T-helper 17 cell (primary cell): Measurements from ENCODE around the gene MAP3K21. TPM values are rescaled to one million over a fixed set of nuclear protein-coding genes. Genes with fewer than 3 reads are reported as not detected.

ENCODE experiments used
- ATAC-seq: fragments of 150-1000 bp; cut with Tn5 transposase; 2 replicates; pipeline ENCODE4 v1.10.0; 2021; ENCODE audit warnings: mild to moderate bottlenecking, moderate library complexity
- DNase-seq, 3 donors: peaks; one replicate each; pipeline versions ENCODE4 v3.0.0 to v3.0.0-alpha.2; 2020 to 2021
- H3K9me3 ChIP-seq: one replicate; pipeline ENCODE4 v1.7.0; 2013; ENCODE audit warnings: low read length, mild to moderate bottlenecking; ENCODE audit not compliant: control insufficient read depth, poor library complexity, severe bottlenecking
- H3K27ac Mint-ChIP-seq: one replicate; pipeline ENCODE4 v1.8.0; 2022; ENCODE audit warnings: mild to moderate bottlenecking, moderate library complexity, mixed read lengths
- H3K27me3 Mint-ChIP-seq: one replicate; pipeline ENCODE4 v1.8.0; 2022; ENCODE audit warnings: mixed read lengths
- H3K36me3 Mint-ChIP-seq: one replicate; pipeline ENCODE4 v1.8.0; 2022; ENCODE audit warnings: low read depth, mixed read lengths
- H3K4me1 Mint-ChIP-seq: one replicate; pipeline ENCODE4 v1.8.0; 2022; ENCODE audit warnings: mild to moderate bottlenecking, mixed read lengths
- H3K4me3 Mint-ChIP-seq: one replicate; pipeline ENCODE4 v1.8.0; 2022; ENCODE audit warnings: mild to moderate bottlenecking, moderate library complexity, mixed read lengths
- total RNA-seq, 4 donors: library from RNA in 2 of 4; stranded (reverse) in 2 of 4; gene quantifications; one replicate each; pipeline ENCODE4 v1.2.3 and lab custom pipeline; 2022 to 2026

MAP3K21 gene
- total RNA-seq, 2 donors from 2014 or later = 1.4 to 1.9 TPM

- H3K9me3 ChIP-seq = no peaks in the 10 kb centered on the region
- H3K27me3 Mint-ChIP-seq = peaks cover 8% of the 10 kb centered on the region
- H3K36me3 Mint-ChIP-seq = no peaks in the 10 kb centered on the region
- DNase-seq (no peak), ATAC-seq (no peak)
- H3K4me3 Mint-ChIP-seq = no peak overlapping the region
- no peak overlapping the region for H3K27ac Mint-ChIP-seq
- H3K4me1 Mint-ChIP-seq = peaks cover 7% of the 10 kb centered on the region
Measured at GRCh38 chr1:233300326-233300725, 27.2 kb upstream of the MAP3K21 start.

- H3K4me3 Mint-ChIP-seq = no peak overlapping the region
- no peak for DNase-seq
- no peak for ATAC-seq
- H3K27me3 Mint-ChIP-seq = peaks cover 20% of the 10 kb centered on the region
- H3K9me3 ChIP-seq = no peaks in the 10 kb centered on the region
- H3K36me3 Mint-ChIP-seq = no peaks in the 10 kb centered on the region
- no peaks in the 10 kb centered on the region for H3K4me1 Mint-ChIP-seq
- H3K27ac Mint-ChIP-seq = no peak overlapping the region
Measured at GRCh38 chr1:233304489-233305102, 22.9 kb upstream of the MAP3K21 start.

DNA sequence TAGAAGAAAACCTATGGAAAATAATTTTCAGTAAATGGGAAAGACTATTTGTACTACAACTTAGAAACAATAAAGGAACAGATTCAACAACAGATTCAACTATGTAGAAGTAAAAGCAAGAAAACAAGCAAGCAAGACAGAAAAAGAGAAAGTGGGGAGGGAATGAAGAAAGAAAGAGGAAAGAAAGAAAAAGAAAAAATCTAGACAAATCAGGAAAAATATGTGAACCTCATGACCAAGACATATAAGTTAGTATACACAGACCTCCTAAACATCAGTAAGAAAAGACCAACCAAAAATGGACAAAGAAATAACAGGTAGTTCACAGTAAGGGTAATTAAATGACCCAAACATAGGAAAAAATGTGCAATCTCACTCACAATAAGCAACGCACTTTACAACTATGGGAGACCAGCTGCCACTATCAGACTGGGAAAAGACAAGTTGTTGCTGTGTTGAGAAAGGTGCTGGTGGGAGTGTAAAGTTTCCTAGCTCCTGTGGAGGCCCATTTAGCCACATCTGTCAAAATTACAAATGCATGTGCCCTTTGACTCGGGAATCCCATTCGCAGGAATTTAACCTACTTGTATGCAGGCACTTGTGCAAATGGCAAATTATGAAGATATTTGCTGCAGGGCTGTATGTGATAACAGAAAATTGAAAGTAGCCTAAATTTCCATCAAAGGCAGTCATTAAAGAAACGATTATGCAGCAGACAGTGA is 13.9 kb upstream of the MAP3K21 start:
- ATAC-seq (no peak), DNase-seq (no peak)
- Mint-ChIP-seq H3K27ac (peak overlapping the region; percentile 21), H3K27me3 (peaks cover 29% of the 10 kb centered on the region), H3K4me3 (no peak overlapping the region), H3K4me1 (peaks cover 3% of the 10 kb centered on the region), H3K36me3 (peaks cover 3% of the 10 kb centered on the region)
- H3K9me3 ChIP-seq = no peaks in the 10 kb centered on the region

DNA sequence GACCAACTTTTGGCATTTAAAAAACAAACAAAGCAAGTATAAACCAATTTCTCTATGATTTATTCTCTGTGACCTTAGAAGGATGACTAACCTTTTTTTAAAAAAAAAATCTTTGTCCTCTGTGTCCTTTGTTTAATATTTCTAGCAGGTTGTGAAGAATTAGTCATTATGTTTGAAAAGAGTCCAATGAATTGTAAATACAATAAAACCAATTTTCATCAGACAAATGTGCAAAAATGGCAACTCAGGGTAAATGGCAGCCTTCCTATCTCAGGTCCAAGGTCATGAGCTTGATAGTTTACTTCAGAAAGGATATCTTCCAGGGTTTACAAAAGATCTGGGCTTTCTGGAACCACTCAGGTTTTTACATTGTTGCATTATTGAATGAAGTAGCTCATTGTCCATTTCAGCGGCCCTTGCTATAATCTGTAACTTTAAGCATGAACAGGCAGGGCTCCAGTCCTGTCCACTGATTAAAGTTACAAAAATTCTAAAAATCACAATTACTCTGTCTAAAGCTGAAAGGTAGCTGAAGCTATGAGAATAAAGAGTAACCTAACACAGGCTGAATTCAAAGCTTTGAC is 11.7 kb upstream of the MAP3K21 start:
- Mint-ChIP-seq H3K27me3 (peaks cover 27% of the 10 kb centered on the region), H3K36me3 (peaks cover 3% of the 10 kb centered on the region), H3K4me3 (no peak overlapping the region), H3K4me1 (peaks cover 3% of the 10 kb centered on the region), H3K27ac (no peak overlapping the region)
- DNase-seq (no peak), ATAC-seq (no peak)
- no peaks in the 10 kb centered on the region for H3K9me3 ChIP-seq

DNA sequence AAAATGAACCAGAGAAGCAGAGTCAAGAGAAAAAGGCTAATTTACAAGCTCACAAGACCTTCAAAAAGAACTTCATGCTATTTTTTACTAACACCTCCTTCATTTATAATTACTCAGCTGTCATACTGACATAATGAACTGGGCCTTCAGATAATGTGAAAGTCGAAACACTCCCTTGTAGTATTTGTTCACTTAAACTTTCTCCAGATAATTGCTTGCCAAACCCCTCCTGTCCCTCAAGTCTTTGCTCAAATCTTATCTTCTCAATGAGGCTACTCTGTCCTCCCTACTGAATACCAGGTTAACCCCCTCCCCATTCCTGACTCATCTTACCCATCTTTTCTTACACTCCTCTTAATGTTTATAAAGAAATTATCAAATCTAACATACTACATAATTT is 11.1 kb upstream of the MAP3K21 start:
- Mint-ChIP-seq H3K27me3 (peaks cover 22% of the 10 kb centered on the region), H3K4me3 (no peak overlapping the region), H3K4me1 (peaks cover 3% of the 10 kb centered on the region), H3K27ac (no peak overlapping the region), H3K36me3 (peaks cover 3% of the 10 kb centered on the region)
- no peak for ATAC-seq
- no peaks in the 10 kb centered on the region for H3K9me3 ChIP-seq
- no peak for DNase-seq

DNA sequence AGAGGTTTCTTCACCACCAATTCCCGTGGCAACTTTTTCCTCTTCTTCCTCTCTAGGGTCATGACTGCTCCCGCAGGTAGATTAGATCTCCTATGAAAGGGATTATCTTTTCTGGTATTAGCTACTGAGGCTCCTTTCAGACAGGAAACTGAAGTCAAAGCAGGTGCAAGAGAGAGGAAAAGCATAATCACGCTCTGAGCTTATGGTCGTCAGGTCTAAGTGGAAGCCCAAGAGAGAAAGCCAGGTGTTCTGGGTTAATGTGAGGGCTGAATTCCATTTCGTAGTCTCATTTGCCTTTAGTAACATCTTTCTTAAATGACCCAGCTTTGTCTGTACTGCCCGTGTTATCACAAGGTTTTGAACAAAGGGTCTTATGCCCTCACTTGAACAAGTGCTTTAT is 8.3 kb upstream of the MAP3K21 start:
- DNase-seq = no peak
- Mint-ChIP-seq H3K4me1 (peaks cover 2% of the 10 kb centered on the region), H3K27me3 (peaks cover 19% of the 10 kb centered on the region), H3K4me3 (no peak overlapping the region), H3K36me3 (peaks cover 2% of the 10 kb centered on the region), H3K27ac (no peak overlapping the region)
- H3K9me3 ChIP-seq = no peaks in the 10 kb centered on the region
- no peak for ATAC-seq

DNA sequence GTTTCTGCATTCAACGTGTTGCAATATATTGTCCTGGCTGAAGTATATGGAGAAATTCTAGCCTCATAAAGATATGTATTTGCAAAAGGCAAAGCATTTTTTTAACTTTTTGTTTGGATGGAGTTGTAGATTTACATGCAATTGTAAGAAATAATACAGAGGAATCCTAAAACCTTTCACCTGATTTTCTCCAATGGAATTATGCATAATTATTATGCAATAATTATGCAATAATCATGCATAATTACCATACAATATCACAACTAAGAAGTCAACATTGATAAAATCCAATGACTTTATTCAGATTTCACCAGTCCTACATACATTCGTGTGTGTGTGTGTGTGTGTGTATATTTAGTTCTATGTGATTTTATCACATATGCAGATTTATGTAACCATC is 7.5 kb upstream of the MAP3K21 start:
- DNase-seq (no peak), ATAC-seq (no peak)
- Mint-ChIP-seq H3K36me3 (peaks cover 2% of the 10 kb centered on the region), H3K27me3 (peaks cover 15% of the 10 kb centered on the region), H3K4me1 (peaks cover 2% of the 10 kb centered on the region), H3K4me3 (no peak overlapping the region), H3K27ac (no peak overlapping the region)
- no peaks in the 10 kb centered on the region for H3K9me3 ChIP-seq

DNA sequence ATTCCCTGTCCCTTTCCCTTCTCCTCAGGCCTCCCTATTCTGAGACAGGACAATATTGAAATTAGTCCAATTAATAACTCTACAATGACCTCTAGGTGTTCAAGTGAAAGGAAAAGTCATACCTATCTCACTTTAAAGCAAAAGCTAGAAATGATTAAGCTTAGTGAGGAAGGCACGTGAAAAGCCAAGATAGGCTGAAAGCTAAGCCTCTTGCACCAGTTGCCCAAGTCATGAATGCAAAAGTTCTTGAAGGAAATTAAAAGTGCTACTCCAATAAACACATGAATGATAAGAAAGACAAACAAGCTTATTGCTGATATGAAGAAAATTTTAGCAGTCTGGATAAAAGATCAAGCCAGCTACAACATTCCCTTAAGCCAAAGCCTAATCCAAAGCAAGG is 3.8 kb upstream of the MAP3K21 start:
- H3K4me3 Mint-ChIP-seq = no peak overlapping the region
- H3K27me3 Mint-ChIP-seq = peaks cover 12% of the 10 kb centered on the region
- peaks cover 8% of the 10 kb centered on the region for H3K4me1 Mint-ChIP-seq
- H3K36me3 Mint-ChIP-seq = peaks cover 2% of the 10 kb centered on the region
- ATAC-seq (no peak), DNase-seq (no peak)
- H3K27ac Mint-ChIP-seq = no peak overlapping the region
- H3K9me3 ChIP-seq = no peaks in the 10 kb centered on the region

- Mint-ChIP-seq H3K36me3 (peaks cover 2% of the 10 kb centered on the region), H3K27me3 (peaks cover 8% of the 10 kb centered on the region), H3K4me3 (no peak overlapping the region), H3K27ac (no peak overlapping the region), H3K4me1 (peaks cover 8% of the 10 kb centered on the region)
- H3K9me3 ChIP-seq = no peaks in the 10 kb centered on the region
- DNase-seq (no peak), ATAC-seq (no peak)
Measured at GRCh38 chr1:233326319-233326718, 1.2 kb upstream of the MAP3K21 start.

DNA sequence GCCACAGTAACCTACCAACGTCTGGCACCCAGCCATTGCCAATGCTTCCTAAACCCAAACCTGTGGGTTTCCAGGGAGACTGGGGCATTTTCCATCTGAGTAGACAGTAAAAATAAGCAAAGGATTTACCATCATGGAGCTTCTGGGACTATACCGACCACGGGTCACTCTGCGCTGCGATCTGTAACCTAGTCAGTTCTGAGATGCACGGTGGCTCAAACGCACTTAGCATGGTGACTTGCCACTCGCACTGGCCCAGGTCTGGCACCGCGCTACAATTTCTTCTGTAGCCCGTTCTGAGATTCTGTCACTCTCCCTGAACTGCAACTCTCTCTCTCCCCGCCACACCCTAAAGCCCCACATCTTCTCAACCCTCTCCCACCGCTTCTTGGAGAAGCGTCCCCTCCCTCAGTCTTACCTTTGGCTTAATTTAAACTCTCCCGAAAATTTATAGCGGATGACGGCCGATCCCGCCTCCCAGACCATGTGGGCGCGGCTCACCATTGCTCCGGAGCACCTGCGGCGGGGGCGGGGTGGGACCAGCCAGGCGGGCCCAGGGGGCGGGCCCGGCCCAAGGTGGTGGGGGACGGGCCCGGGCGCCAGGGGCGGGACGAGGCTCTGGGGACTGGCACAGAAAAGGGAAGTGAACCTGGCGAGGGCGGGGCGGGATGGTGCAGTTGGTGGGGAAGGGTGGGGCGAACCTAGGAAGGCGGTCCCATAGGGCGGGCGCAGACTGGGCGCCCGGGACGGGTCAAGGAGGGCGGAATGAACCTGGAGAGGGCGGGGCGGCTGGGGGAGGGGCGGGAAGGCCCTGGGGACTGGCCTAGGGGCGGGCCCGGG is 493 bp upstream of the MAP3K21 start:
- Mint-ChIP-seq H3K4me3 (peak overlapping the region; percentile 90), H3K36me3 (peaks cover 2% of the 10 kb centered on the region), H3K4me1 (peaks cover 8% of the 10 kb centered on the region), H3K27ac (no peak overlapping the region), H3K27me3 (peaks cover 5% of the 10 kb centered on the region)
- H3K9me3 ChIP-seq = no peaks in the 10 kb centered on the region
- ATAC-seq (peak; percentile 91), DNase-seq (peak; percentile 79 to 87 (median 86))

GRCh38 chr1:233328142-233328921 is 808 bp downstream of the MAP3K21 start:
- no peaks in the 10 kb centered on the region for H3K36me3 Mint-ChIP-seq
- ATAC-seq = peak; percentile 22
- H3K27me3 Mint-ChIP-seq = no peaks in the 10 kb centered on the region
- no peaks in the 10 kb centered on the region for H3K9me3 ChIP-seq
- H3K27ac Mint-ChIP-seq = no peak overlapping the region
- peak; percentile 16 to 23 (median 19) for DNase-seq
- peaks cover 8% of the 10 kb centered on the region for H3K4me1 Mint-ChIP-seq
- peak overlapping the region; percentile 74 for H3K4me3 Mint-ChIP-seq

- Mint-ChIP-seq H3K36me3 (peaks cover 2% of the 10 kb centered on the region), H3K27ac (no peak overlapping the region), H3K4me3 (peak overlapping the region; percentile 28), H3K4me1 (peaks cover 3% of the 10 kb centered on the region), H3K27me3 (peaks cover 11% of the 10 kb centered on the region)
- ATAC-seq (no peak), DNase-seq (no peak)
- H3K9me3 ChIP-seq = no peaks in the 10 kb centered on the region
Measured at GRCh38 chr1:233331676-233332519, 4.4 kb downstream of the MAP3K21 start.
